NOMO-1 treated with DMSO at 0.1 percent for 48 hours (cell line): Measurements from ENCODE around the gene PPM1B.
"Not testable (repeated sequence)": the region's sequence is repeated elsewhere in the genome, so short reads cannot be mapped to it uniquely, and the experiment has no call there.

Source experiments
- DNase-seq: peaks from one replicate; lab custom pipeline; 2025; ENCODE audit not compliant: unreplicated experiment; lab: John Stamatoyannopoulos, UW

PPM1B gene

DNA sequence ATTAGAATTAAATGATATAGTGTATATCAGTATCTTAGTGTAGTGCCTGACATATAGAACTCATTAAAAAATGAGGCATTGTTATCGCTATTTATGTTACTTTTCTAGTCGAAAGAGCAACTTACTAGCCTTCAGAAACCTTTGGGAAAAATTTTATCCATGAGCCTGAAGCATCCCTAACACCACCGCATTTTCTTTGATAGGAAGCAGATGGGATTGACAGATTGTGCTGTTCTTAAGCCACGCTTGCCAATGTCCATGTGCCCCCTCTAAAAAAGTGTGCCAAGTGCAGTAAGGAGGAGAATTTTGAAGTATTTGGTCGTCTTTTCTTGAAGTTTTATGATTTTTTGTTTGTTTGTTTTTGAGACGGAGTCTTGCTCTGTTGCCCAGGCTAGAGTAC is 29.1 kb downstream of the PPM1B start:
- no peak for DNase-seq

DNA sequence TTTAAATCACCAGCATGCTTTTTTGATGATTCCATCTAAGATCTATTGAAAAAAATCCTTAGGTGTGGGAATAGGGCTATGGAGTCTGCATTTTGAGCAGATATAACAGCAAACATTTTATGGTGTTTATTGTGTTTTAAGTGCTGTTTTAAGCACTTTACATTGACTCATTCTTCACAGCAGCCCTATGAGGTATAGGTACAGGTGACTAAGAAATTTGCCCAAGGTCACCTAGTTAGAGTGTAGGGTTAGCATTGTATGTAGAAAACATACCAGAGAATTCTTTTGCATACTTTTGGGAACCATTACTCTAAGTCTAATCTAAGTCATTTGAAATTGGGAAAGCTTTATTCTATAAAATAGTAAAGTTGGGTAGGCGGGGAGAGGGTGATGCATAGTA is 31.3 kb downstream of the PPM1B start:
- no peak for DNase-seq

DNA sequence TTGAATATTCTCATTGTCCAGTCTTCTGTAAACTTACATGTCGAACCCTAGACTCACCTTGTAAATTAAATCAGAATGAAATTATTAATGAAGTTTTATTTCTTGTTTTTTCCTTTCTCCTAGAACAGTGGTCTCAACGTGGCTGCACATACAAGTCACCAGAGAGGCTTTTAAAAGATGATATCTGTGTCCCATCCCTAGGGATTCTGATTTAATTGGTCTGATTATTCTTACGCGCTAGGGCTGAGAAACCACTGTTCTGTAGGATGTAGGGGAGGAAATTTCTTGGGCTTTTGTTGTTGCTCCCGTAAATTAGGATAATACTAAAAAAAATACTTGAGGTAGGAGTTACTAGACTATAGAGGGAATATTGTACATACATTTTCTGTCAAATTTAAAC is 32.1 kb downstream of the PPM1B start:
- DNase-seq, result no peak

DNA sequence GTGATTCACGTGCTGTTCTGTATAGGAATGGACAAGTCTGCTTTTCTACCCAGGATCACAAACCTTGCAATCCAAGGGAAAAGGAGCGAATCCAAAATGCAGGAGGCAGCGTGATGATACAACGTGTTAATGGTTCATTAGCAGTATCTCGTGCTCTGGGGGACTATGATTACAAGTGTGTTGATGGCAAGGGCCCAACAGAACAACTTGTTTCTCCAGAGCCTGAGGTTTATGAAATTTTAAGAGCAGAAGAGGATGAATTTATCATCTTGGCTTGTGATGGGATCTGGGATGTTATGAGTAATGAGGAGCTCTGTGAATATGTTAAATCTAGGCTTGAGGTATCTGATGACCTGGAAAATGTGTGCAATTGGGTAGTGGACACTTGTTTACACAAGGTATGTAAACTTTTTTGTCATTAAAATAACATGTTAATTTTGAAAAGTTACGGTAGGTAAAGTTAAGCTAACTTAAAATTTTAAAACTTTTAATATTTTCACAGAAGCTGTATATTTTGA is 33.0 kb downstream of the PPM1B start:
- DNase-seq, result no peak

DNA sequence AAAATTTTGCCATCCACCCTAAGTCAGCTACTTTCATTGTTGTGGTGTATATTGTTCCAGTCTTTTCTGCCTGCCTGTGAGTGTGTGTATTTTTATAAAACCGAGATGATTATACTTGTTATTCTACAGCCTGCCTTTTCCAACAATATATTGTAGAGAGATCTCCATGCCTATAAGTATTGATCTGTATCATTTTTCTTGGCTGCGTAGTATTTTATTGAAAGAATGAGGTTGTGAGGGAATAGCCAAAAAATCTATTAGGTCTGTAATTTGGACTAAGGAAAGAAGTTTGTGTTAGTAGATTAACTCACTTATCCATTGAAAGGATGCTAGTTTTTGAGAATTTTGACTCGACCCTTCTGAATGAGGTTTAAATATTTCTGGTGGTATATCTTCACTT is 34.9 kb downstream of the PPM1B start:
- DNase-seq, result no peak

DNA sequence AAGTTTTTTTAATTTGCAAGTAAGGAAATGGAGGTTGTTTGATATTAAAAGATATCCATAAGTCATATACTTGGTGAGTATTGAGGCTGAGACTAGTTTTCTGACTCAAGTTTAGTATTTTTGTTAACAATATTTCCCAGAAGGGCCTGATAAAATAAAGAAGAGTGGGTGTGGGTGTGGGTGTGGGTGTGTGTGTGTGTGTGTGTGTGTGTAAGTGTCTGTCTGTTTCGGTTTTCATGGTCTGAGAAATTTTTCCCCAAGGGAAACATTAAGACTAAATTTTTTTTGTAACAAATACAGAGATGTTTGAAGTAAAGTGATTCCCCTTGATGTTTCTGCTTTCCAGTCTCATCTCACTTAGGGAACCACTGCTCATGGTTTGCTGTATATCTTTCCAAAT is 36.5 kb downstream of the PPM1B start:
- no peak for DNase-seq

DNA sequence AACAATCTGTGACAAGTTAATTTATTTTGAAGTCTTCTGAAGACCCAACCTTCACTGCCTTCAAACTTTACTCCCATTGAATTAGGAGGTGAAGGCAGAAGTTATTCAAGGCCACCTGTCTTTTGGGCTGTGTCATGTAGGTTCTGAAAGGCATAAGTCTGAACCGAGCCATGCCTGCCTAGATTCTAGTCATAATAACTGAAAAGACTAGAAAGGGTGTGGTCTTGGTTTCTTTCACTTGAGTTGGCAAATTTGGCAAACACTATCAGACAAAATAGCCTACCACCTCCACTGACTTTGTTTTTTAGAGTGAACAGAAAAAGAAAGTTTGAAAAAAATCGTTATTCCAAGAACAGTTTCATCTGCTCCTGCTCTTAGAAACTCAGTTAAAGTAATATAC is 38.4 kb downstream of the PPM1B start:
- DNase-seq, result no peak

DNA sequence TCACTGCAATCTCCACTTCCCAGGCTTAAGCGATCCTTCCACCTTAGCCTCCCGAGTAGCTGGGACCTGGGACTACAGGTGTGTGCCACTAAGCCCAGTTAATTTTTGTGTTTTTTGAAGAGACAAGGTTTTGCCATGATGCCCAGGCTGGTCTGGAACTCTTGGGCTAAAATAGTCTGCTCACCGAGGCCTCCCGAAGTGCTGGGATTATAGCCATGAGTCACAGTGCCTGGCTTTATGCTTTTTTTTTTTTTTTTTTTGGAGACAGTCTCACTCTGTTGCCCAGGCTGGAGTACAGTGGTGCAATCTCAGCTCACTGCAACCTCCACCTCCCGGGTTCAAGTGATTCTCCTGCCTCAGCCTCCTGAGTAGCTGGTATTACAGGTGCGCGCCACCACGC is 39.0 kb downstream of the PPM1B start:
- not testable (repeated sequence) for DNase-seq

DNA sequence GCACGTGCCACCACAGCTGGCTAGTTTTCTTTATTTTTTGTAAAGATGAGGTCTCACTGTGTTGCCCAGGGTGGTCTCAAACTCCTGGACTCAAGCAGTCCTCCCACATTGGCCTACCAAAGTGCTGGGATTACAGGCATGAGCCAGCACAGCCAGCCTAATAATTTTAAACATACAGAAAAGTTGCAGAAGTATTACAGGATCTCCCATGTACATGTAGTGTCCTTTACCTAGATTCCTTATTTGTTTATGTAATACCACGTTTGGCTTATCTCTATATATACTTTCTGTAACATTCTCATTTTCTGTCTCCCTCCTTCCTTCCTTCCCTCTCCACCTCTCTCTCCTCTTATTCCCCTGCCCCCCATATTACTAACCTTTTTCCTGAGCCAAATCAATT is 41.7 kb downstream of the PPM1B start:
- no peak for DNase-seq

DNA sequence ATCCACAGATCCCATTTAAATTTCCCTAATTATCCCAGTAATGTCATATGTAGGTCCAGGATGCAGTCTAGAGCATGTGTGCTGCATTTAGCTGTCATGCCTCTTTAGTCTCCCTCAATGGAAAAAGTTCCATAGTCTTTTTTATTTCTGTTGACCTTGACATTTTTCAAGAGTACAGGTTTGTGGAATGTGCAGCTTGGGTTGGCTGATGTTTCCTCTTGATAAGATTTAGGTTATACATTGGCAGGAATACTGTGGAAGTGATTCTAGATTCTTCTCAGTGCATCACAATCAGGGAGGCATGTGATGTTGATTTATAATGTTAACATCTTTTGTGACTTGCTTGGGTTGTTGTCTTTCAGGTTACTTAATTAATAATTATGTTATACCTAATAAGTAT is 42.5 kb downstream of the PPM1B start:
- no peak for DNase-seq

DNA sequence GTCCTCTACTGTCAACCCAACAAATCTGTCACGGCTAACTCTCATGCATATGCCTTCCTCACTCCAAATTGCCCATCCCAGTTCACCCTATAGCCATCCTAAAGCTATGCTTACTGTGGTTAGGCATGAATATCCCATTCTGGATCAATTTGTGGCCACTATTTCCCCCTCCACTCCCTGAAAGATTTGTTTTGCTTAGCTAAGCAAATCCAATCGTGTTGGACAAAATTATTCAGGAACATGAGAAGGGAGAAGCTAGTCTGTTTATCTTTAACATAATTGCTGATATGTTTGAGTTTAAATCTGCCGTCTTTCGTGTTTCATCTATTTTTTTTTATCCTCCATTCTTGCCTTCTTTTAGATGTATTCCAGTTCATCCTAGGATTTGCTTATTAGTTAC is 43.6 kb downstream of the PPM1B start:
- DNase-seq, result no peak

DNA sequence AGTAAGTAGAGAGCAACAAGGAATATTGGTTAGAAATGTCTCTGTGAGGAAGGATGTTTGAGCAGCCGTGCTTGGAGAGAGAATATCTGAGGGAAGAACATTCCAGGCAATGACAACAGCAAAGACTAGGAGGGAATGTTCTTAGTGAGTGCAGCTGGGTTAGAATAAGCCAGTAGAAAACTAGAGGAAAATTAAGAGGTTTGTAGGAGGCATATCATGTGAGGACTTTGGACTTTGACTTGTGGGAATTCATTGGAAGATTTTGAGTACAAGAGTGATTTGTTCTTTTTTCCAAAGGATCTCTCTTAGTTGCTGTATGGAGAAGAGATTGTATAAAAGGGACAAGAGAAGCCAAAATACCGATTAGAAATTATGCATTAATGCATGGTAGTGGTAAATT is 47.2 kb downstream of the PPM1B start:
- no peak for DNase-seq

DNA sequence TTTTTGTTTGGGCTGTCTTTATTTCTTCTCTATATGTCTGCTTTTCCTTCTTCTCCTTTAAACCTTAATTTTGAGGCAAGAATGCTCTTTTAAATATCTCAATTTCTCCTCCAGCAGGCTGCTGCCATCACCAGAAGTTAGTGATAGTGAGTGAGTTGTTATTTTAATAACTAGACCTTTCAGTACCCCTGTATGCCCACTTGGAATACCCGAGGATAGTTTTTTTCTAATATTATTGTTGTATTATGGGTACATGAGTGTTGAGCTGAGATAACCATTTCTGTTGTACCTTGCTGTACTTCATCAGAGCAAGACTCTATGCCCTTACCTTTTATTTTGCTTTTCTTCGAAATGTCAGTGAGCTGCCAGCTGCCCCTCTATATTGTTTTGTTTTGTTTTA is 50.1 kb downstream of the PPM1B start:
- no peak for DNase-seq

DNA sequence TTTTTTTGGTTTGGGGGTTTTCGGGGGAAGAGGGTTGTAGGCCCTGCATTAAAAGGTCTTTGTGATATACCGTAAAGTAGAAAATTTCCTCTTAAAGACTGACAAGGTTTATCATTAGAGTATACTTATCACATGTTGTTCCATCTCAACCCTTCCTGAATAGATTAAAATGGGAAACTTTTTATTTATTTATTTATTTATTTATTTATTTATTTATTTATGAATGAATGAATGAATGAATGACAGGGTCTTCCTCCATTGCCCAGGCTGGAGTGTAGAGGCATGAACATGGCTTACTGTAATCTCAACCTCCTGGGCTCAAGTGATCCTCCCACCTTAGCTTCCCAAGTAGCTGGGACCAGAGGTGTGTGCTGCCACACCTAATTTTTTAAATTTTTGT is 58.1 kb downstream of the PPM1B start:
- no peak for DNase-seq

DNA sequence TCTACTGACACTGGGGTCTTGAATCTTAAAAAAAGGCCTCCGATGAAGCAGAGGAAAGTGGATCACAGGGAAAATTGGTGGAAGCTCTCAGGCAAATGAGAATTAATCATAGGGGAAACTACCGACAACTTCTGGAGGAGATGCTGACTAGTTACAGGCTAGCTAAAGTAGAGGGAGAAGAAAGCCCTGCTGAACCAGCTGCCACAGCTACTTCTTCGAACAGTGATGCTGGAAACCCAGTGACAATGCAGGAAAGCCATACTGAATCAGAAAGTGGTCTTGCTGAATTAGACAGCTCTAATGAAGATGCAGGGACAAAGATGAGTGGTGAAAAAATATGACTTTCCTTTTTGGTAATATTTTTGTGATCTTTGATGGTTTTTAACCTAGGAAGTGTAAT is 61.7 kb downstream of the PPM1B start:
- no peak for DNase-seq

DNA sequence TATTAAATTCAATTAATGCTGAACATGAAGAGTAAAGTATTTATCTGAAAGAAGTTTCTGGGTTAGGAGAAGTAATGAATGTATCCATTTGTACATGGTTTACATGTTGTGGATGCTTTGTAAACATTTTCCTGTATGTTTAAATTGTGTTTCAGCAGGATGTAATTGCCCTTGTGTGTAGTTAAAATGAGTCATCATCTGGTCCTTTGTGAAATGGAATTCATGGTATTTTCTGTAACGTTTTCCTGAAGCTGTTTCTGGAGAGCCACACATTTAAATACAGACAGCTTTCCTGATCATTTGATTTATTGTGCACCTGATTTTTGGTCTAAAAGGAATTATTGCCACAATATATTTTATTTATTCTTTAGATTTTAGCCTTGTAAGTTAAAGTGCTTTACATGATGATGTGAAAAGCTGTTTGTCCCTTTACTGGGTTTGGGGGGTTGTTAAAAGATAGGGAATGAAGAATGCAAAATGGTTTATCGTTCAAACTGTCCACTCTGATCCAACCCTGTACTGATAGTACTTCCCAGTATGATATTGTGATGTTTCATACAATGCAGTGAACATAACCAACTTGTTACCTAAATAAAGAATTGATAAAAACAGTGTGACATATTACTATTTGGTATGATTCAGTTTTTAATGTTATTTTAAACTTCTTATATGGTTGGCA is 64.9 kb downstream of the PPM1B start:
- DNase-seq, result no peak

DNA sequence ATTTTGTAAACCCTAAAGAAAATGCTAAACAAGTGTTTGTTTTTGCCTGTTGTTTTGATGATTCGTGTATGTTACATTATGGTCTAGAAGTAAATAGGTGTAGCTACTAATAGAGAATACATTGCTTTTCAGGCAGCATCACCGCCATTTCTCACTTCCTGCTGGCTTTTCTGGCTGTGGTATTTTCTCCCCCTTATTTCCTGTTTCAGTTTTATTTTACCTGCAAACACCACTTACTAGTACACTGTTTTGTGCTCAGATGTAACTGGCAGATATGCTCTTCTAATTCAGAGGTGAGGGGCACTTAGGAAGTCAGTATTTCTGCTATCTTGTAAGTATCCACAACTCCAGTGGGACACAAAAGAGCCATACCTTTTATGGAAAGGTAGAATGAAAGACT is 68.5 kb downstream of the PPM1B start:
- DNase-seq, result peak; percentile 9

DNA sequence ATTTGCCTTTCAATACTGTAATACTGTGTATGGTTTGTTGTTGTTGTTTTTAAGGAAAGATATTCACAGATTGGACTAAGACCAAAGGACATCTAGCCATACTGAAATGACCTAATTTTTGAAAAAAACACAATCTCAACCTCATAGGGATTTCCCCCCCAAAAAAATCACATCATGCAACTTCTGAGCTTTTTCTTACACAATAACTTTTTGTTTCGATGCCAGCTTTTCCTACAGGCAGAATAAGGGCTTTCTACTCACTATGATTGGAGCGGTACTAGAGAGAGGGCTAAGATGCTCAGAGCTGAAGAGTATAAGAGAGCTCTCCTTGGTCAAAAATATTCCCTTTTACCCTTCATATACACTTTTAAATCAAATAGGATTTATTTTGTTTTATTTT is 74.2 kb downstream of the PPM1B start:
- no peak for DNase-seq

DNA sequence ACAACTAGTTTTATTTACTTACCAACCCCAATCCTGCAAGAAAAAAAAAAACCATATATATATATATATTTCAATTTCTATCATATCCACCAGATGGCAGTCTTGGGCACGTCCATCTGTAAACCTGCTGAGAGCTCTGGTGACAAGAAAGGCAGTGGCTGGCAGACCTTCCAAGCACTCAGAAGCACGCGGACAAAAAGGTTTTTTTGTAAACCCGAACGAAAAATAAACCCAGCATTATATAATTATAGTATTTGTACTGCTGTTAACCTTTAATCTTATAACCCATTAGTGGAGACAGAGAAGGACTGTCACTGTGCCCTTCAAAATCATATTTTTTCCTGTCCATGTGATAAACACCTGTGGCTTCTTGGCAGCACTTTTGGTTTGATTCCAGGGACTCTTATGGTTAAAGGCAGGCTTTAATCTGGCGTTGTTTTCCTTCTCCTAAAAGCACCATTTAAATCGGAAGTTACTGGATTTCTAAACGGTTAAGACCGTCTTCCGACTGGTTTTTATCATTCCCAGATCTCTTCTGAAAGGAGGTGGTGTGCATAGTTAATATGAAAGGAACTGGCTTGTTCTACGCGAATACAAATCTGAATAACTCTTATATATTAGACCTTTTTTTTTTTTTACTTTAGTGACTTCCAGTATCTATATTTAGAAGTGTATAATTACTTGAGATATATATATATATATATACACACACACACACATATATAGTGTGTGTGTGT is 75.6 kb downstream of the PPM1B start:
- DNase-seq, result peak; percentile 77

DNA sequence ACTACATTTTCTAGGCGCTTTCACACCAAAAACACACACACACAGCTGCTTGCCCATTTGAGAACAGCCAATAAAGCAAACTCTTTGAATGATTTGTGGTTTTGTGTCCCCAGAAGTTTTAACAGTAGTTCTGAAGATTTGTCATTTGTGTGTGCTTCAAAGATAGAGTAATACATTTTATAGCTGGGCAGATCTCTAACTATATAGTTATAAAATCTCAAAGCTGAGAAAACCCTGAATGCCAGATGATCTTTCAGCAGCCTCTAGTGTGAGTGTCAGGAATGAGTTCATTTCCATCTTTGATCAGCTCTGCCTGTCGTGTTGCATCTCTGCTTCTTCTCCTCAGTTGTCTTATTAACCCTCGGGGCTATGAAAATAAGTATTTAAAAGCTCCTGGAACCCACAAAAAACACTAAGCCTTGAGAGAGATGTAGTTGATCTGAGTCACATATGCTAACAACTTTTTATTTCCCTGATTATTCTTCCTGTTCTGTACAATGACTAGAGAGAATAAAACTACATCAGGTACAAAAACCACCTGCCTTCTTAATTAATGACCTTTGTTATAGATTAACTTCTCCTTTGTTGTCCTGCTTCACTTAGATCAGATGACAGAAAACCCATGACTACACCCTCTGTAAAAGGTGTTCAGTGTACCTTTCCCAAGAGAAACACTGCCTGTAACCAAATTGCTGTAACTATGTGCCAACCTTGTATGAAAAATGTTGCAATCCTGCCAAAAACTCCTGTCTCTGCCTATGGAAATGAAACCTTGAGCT is 76.6 kb downstream of the PPM1B start:
- no peak for DNase-seq

DNA sequence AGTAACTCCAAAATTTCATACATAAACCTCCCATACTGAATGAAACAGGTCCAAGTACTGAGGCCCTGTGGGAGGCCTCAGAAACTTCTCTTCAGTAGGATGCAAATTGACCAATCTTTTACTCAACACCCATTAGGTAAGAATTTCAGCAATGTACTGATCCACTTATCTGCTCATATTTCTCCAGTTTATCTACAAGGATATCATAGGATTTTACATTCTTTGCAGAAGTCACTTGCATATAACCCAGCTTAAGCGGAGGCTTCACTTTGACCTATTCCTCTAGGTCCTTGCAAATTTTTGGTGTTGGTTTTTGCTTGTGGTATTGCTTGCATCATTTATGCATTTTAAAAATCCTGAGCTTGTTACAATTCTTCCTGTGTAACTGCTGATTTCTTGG is 77.8 kb downstream of the PPM1B start:
- no peak for DNase-seq

DNA sequence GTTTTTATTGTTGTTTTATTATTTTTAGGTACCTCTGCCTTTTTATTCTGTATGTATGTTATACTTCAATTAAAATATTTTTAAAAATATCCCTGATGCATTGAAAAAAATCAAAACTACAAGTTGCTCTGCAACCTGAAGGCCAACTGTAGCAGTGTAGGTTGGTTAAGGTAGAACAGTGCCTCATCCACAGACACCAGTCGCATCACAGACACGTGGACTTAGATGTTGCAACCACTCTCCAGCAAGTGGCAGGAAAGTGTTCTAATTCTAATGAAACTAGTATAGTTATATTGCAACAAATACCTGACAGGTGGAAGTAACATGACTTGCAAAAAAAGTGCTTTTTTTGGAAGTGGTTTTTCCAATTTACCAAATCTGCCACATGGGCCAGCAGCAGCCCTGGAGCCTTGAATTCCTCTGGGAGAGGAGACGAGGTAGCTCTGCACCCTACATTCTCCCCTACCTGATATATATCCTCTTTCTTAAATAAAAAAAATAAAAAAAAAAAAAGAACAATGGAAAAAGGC is 78.2 kb downstream of the PPM1B start:
- DNase-seq, result no peak
